ENCODE results near the gene GTF3C1.

DNA sequence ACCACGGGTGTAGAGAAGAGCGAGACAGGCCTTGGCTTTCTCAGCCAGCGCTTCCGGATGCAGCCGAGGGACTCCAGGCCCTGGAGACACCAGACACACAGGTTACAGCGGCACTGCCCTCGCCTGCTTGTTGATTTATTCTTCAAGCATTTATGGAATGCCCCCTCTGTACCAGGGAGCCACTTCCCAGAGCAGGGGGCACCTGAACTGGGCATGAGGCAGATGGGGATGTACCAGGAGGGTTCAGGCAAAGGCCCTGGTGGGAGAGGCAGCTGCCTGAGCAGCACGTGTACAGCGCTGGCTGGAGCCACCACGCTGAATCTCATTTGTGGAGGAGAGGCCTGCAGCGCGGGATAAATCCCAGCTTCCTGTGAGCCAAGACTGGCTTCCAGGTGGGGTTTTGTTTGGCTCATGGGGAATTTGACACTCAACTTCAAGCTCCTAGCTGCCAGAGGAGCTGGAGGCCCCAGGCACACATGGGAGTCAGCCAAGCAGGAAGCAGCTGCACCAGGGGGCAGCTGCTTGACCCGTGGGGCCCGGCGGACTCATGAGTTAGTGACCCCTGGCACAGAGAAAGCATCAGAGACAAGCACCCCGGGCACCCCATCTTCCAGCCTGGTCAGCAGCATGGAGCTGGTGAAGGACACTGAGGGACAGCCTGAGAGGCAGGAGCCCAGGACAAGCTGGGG is 88.1 kb downstream of the GTF3C1 start:
- TF ChIP-seq, protein P1, sequence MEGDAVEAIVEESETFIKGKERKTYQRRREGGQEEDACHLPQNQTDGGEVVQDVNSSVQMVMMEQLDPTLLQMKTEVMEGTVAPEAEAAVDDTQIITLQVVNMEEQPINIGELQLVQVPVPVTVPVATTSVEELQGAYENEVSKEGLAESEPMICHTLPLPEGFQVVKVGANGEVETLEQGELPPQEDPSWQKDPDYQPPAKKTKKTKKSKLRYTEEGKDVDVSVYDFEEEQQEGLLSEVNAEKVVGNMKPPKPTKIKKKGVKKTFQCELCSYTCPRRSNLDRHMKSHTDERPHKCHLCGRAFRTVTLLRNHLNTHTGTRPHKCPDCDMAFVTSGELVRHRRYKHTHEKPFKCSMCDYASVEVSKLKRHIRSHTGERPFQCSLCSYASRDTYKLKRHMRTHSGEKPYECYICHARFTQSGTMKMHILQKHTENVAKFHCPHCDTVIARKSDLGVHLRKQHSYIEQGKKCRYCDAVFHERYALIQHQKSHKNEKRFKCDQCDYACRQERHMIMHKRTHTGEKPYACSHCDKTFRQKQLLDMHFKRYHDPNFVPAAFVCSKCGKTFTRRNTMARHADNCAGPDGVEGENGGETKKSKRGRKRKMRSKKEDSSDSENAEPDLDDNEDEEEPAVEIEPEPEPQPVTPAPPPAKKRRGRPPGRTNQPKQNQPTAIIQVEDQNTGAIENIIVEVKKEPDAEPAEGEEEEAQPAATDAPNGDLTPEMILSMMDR (IDR thresholded peaks at IDR 0.05; ENCODE audit: poor library complexity, severe bottlenecking) = no peak
- TF ChIP-seq EP300 (conservative IDR thresholded peaks at IDR 0.05; ENCODE audit: poor library complexity, severe bottlenecking) (no peak), EZH2 (IDR thresholded peaks at IDR 0.05; ENCODE audit: borderline replicate concordance, insufficient read depth, low read length, poor library complexity, severe bottlenecking) (no peak), RAD21 (conservative IDR thresholded peaks at IDR 0.05) (no peak), POLR2AphosphoS5 (IDR thresholded peaks at IDR 0.05) (no peak), TAF1 (IDR thresholded peaks at IDR 0.05; ENCODE audit: low read depth) (no peak), SMC3 (conservative IDR thresholded peaks at IDR 0.05; ENCODE audit: poor library complexity) (no peak)
- TF ChIP-seq, protein P2, sequence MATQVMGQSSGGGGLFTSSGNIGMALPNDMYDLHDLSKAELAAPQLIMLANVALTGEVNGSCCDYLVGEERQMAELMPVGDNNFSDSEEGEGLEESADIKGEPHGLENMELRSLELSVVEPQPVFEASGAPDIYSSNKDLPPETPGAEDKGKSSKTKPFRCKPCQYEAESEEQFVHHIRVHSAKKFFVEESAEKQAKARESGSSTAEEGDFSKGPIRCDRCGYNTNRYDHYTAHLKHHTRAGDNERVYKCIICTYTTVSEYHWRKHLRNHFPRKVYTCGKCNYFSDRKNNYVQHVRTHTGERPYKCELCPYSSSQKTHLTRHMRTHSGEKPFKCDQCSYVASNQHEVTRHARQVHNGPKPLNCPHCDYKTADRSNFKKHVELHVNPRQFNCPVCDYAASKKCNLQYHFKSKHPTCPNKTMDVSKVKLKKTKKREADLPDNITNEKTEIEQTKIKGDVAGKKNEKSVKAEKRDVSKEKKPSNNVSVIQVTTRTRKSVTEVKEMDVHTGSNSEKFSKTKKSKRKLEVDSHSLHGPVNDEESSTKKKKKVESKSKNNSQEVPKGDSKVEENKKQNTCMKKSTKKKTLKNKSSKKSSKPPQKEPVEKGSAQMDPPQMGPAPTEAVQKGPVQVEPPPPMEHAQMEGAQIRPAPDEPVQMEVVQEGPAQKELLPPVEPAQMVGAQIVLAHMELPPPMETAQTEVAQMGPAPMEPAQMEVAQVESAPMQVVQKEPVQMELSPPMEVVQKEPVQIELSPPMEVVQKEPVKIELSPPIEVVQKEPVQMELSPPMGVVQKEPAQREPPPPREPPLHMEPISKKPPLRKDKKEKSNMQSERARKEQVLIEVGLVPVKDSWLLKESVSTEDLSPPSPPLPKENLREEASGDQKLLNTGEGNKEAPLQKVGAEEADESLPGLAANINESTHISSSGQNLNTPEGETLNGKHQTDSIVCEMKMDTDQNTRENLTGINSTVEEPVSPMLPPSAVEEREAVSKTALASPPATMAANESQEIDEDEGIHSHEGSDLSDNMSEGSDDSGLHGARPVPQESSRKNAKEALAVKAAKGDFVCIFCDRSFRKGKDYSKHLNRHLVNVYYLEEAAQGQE (IDR thresholded peaks at IDR 0.05; ENCODE audit: borderline replicate concordance) = no peak
